Measurements from ENCODE around the gene POLR2E. TPM values are rescaled to one million over a fixed set of nuclear protein-coding genes. Genes with fewer than 3 reads are reported as not detected.

Gene POLR2E
- polyA plus RNA-seq, 3 donors: 183 to 222 (median 195) TPM

DNA sequence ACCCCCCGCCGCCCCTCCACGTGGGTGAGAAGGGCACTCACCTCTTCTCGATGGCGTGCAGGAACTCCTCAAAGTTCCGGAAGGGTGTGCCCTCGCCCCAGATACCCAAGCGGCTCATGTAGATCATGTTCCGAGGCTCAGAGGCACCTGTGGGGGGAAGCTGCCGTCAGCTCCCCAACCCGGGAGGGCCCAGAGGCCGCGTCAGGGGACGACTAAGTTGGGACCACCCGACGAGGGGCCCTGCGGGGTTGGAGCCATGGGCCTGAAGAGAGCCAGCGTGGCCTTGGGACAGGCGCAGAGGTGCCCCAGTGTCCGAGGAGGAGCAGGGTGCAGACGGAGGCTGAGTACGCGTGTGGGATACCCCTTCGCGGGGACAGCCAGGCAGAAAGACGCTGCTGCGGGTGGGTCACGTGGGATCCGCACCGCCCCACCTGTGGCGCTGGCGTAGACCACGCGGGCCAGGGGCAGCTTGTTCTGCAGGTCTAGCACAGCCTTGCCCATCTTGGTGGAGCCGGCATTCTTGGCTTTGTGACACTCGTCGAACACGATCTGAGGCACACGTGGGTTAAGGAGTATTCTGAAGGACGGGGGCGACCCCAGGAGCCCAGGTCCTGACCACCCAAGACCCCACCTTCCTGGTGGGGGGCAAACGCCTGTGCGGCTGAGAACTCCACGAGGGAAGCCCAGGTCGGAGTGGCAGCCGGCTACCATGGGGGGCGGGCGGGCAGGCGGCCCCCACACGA, 24.5 kb upstream of the POLR2E start:
- DNase-seq: no peak
- no peak overlapping the region for H3K4me3 Mint-ChIP-seq
- H3K9ac ChIP-seq (ENCODE audit: insufficient read depth, low read length, poor library complexity, severe bottlenecking): no peak overlapping the region
- H3K27ac Mint-ChIP-seq: no peak overlapping the region
- peaks cover 8% of the 10 kb centered on the region for H3K79me2 ChIP-seq (ENCODE audit: insufficient read depth, low read length)
- H3K4me3 ChIP-seq (replicated peaks in 1 of 3; ENCODE audit: low read depth in 2 of 3, low read length in 3 of 3): no peak overlapping the region
- H3K36me3 Mint-ChIP-seq: peaks cover 52 to 90% of the 10 kb centered on the region in 2 donors
- H3K4me1 ChIP-seq (ENCODE audit: control insufficient read depth in 1 of 2, insufficient read depth in 2 of 2, low read length in 2 of 2): no peaks in the 10 kb centered on the region
- intact Hi-C loops (cut with micrococcal nuclease): no loop called here
- H3K4me2 ChIP-seq (replicated peaks; ENCODE audit: extremely low read depth, low read length, poor library complexity, severe bottlenecking): no peak overlapping the region
- H2AFZ ChIP-seq (ENCODE audit: insufficient read depth, low read depth, low read length, poor library complexity, severe bottlenecking): no peak overlapping the region
- peaks cover 0 to 3% (median 0%) of the 10 kb centered on the region in 3 donors for H3K27me3 Mint-ChIP-seq (ENCODE audit: low read depth in 3 of 3)
- TF ChIP-seq, protein P1, sequence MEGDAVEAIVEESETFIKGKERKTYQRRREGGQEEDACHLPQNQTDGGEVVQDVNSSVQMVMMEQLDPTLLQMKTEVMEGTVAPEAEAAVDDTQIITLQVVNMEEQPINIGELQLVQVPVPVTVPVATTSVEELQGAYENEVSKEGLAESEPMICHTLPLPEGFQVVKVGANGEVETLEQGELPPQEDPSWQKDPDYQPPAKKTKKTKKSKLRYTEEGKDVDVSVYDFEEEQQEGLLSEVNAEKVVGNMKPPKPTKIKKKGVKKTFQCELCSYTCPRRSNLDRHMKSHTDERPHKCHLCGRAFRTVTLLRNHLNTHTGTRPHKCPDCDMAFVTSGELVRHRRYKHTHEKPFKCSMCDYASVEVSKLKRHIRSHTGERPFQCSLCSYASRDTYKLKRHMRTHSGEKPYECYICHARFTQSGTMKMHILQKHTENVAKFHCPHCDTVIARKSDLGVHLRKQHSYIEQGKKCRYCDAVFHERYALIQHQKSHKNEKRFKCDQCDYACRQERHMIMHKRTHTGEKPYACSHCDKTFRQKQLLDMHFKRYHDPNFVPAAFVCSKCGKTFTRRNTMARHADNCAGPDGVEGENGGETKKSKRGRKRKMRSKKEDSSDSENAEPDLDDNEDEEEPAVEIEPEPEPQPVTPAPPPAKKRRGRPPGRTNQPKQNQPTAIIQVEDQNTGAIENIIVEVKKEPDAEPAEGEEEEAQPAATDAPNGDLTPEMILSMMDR (IDR thresholded peaks at IDR 0.05): no peak
- H3K9me3 ChIP-seq (replicated peaks in 1 of 2; ENCODE audit: control insufficient read depth in 1 of 2, insufficient read depth in 1 of 2, low read length in 2 of 2): no peaks in the 10 kb centered on the region
- peaks cover 0 to 3% (median 0%) of the 10 kb centered on the region in 7 donors for H3K9me3 Mint-ChIP-seq
- no peaks in the 10 kb centered on the region for H3K27me3 ChIP-seq (ENCODE audit: control insufficient read depth in 2 of 2, insufficient read depth in 2 of 2, low read length in 2 of 2)
- H4K20me1 ChIP-seq (ENCODE audit: insufficient read depth, low read length): peaks cover 89% of the 10 kb centered on the region
- no peak overlapping the region for H3K27ac ChIP-seq (ENCODE audit: low read depth in 1 of 2, low read length in 2 of 2)
- WGBS (ENCODE audit: insufficient coverage): 98% methylated on average over 42 of the region's 50 CpGs
- H3K36me3 ChIP-seq (replicated peaks in 1 of 2; ENCODE audit: control insufficient read depth in 1 of 2, insufficient read depth in 2 of 2, low read length in 2 of 2): peaks cover 89 to 95% of the 10 kb centered on the region in 2 donors
- H3K4me1 Mint-ChIP-seq: no peaks in the 10 kb centered on the region

DNA sequence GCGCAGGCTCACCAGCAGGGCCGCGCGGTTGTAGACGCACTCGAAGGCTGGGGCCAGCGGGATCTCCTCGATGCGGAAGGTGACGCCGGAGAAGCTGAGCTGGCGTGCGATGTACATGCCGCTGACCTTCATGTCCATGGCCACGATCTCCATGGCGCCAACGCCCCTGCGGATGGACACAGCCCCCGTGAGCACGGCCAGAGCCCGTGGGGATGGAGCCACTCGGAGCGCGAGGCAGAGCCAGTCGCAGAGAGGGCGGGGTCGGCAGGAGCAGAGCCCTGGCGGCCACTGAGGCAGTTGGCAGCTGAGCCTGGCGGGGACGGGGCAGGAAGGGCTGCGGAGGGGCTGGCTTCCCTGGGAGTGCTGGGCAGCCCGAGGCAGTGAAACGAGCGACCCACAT, 23.8 kb upstream of the POLR2E start:
- Histone ChIP-seq H3K79me2 (ENCODE audit: insufficient read depth, low read length) (peaks cover 4% of the 10 kb centered on the region), H3K27me3 (ENCODE audit: control insufficient read depth in 2 of 2, insufficient read depth in 2 of 2, low read length in 2 of 2) (no peaks in the 10 kb centered on the region), H2AFZ (ENCODE audit: insufficient read depth, low read depth, low read length, poor library complexity, severe bottlenecking) (no peak overlapping the region), H3K4me3 (replicated peaks in 1 of 3; ENCODE audit: low read depth in 2 of 3, low read length in 3 of 3) (no peak overlapping the region), H3K9ac (ENCODE audit: insufficient read depth, low read length, poor library complexity, severe bottlenecking) (no peak overlapping the region), H3K27ac (ENCODE audit: low read depth in 1 of 2, low read length in 2 of 2) (no peak overlapping the region), H3K4me2 (replicated peaks; ENCODE audit: extremely low read depth, low read length, poor library complexity, severe bottlenecking) (no peak overlapping the region), H3K36me3 (replicated peaks in 1 of 2; ENCODE audit: control insufficient read depth in 1 of 2, insufficient read depth in 2 of 2, low read length in 2 of 2) (peaks cover 87 to 93% of the 10 kb centered on the region in 2 donors), H4K20me1 (ENCODE audit: insufficient read depth, low read length) (peaks cover 89% of the 10 kb centered on the region), H3K9me3 (replicated peaks in 1 of 2; ENCODE audit: control insufficient read depth in 1 of 2, insufficient read depth in 1 of 2, low read length in 2 of 2) (no peaks in the 10 kb centered on the region), H3K4me1 (ENCODE audit: control insufficient read depth in 1 of 2, insufficient read depth in 2 of 2, low read length in 2 of 2) (peaks cover under 1 to 4% of the 10 kb centered on the region in 2 donors)
- Mint-ChIP-seq H3K27me3 (ENCODE audit: low read depth in 3 of 3) (peaks cover 0 to 3% (median 0%) of the 10 kb centered on the region in 3 donors), H3K27ac (no peak overlapping the region), H3K36me3 (peaks cover 50 to 91% of the 10 kb centered on the region in 2 donors), H3K9me3 (peaks cover 0 to 3% (median 0%) of the 10 kb centered on the region in 7 donors), H3K4me3 (no peak overlapping the region), H3K4me1 (peaks cover under 1% of the 10 kb centered on the region)
- intact Hi-C loops (cut with micrococcal nuclease): no loop called here
- TF ChIP-seq, protein P1 (IDR thresholded peaks at IDR 0.05): no peak
- no peak for DNase-seq
- WGBS (ENCODE audit: insufficient coverage): 94% methylated on average over 34 of the region's 34 CpGs
